HepG2 (cell line): Measurements from ENCODE around the gene NPB.

Experiments
- CEBPB ChIP-seq: IDR thresholded peaks from 2 replicates; pipeline ENCODE4 v1.6.1; 2011; ENCODE audit warnings: low read depth, low read length, improper control_type of control experiment, borderline replicate concordance
- ISX ChIP-seq: sonication (generic); formaldehyde crosslinking; conservative IDR thresholded peaks from 2 replicates; pipeline ENCODE4 v1.5.0; 2020; ENCODE audit warnings: missing genetic modification reagents
- KAT7 ChIP-seq: IDR thresholded peaks from 2 replicates; pipeline ENCODE4 v1.6.1; 2018; ENCODE audit warnings: borderline replicate concordance, missing compliant biosample characterization
- PHB2 ChIP-seq: fragments of 450-650 bp; IDR thresholded peaks from 2 replicates; pipeline ENCODE4 v1.6.1; 2018; ENCODE audit not compliant: partially characterized antibody
- REPIN1 ChIP-seq: sonication (generic); formaldehyde crosslinking; IDR thresholded peaks from 2 replicates; pipeline ENCODE4 v1.8.0; 2022; ENCODE audit warnings: missing genetic modification reagents, low read depth, mild to moderate bottlenecking, borderline replicate concordance
- TCF12 ChIP-seq, 2 experiments: fragments of 450-650 bp in 1 of 2; sonication (generic) in 1 of 2; formaldehyde crosslinking in 1 of 2; IDR thresholded peaks; 2 replicates each; pipeline versions ENCODE4 v1.6.1 to v1.8.0; 2017 to 2022; ENCODE audit warnings: antibody characterized with exemption in 1 of 2, mild to moderate bottlenecking in 1 of 2, missing genetic modification reagents in 1 of 2, moderate library complexity in 1 of 2
- TFDP2 ChIP-seq: sonication (generic); formaldehyde crosslinking; IDR thresholded peaks from 2 replicates; pipeline ENCODE4 v1.4.0; 2020; ENCODE audit warnings: missing genetic modification reagents
- ZNF747 ChIP-seq: sonication (generic); formaldehyde crosslinking; IDR thresholded peaks from 2 replicates; pipeline ENCODE4 v1.8.1; 2023; ENCODE audit warnings: missing genetic modification reagents, mild to moderate bottlenecking, borderline replicate concordance

GRCh38 chr17:81885454-81885853 lies 16.6 kb upstream of the NPB start:
- no peak for TF ChIP-seq CEBPB
- no peak for TF ChIP-seq TCF12 (IDR thresholded peaks at IDR 0.05)
- no peak for TF ChIP-seq TCF12 (CRISPR knock-in tag; IDR thresholded peaks at IDR 0.05)
- TF ChIP-seq TFDP2 (CRISPR knock-in tag): no peak
- no peak for TF ChIP-seq PHB2
- no peak for TF ChIP-seq REPIN1
- no peak for TF ChIP-seq KAT7 (CRISPR knock-in tag)
- no peak for TF ChIP-seq ISX (CRISPR knock-in tag)
- TF ChIP-seq ZNF747 (CRISPR knock-in tag): no peak
